Upper lobe of left lung (tissue), 6 donors: ENCODE measurements around the gene ASPRV1. TPM values are rescaled to one million over a fixed set of nuclear protein-coding genes. Genes with fewer than 3 reads are reported as not detected.

ENCODE experiments used
- ATAC-seq, 2 donors: fragments of 200-7000 bp; cut with Tn5 transposase; one replicate each; pipeline ENCODE4 v1.9.1; 2022; ENCODE audit warnings: mild to moderate bottlenecking in 2 of 2, moderate library complexity in 2 of 2; ENCODE audit not compliant: low FRiP score in 2 of 2
- DNase-seq, 2 donors: peaks; one replicate each; pipeline ENCODE4 v3.0.0-alpha.2; 2019 to 2020
- H3K27ac ChIP-seq, 4 donors: fragments of 200-600 bp; sonication (generic); one replicate each; pipeline ENCODE4 v1.5.1; 2016 to 2019
- H3K27me3 ChIP-seq, 4 donors: fragments of 200-600 bp; sonication (generic); one replicate each; pipeline ENCODE4 v1.5.1; 2017 to 2019
- H3K36me3 ChIP-seq, 4 donors: fragments of 200-600 bp; sonication (generic); one replicate each; pipeline ENCODE4 v1.5.1; 2016 to 2019
- H3K4me1 ChIP-seq, 4 donors: fragments of 200-600 bp; sonication (generic); one replicate each; pipeline ENCODE4 v1.5.1; 2018 to 2019
- H3K4me3 ChIP-seq, 4 donors: fragments of 200-600 bp; sonication (generic); one replicate each; pipeline ENCODE4 v1.5.1; 2017 to 2019; ENCODE audit warnings: mild to moderate bottlenecking in 2 of 4, moderate library complexity in 1 of 4
- H3K9me3 ChIP-seq, 4 donors: fragments of 200-600 bp; sonication (generic); one replicate each; pipeline ENCODE4 v1.5.1; 2018 to 2019
- CTCF ChIP-seq, 6 experiments: fragments of 450-650 bp in 4 of 6; fragments of 200-600 bp in 2 of 6; sonication (generic) in 2 of 6; IDR thresholded peaks; one replicate each; pipeline ENCODE4 v1.5.1; 2016 to 2019; ENCODE audit warnings: antibody characterized with exemption in 6 of 6
- EP300 ChIP-seq, 4 donors: sonication (generic); formaldehyde crosslinking; IDR thresholded peaks; one replicate each; pipeline ENCODE4 v1.5.1; 2017; ENCODE audit warnings: antibody characterized with exemption in 4 of 4, control low read depth in 2 of 4
- POLR2A ChIP-seq, 4 donors: fragments of 450-650 bp; IDR thresholded peaks; one replicate each; pipeline ENCODE4 v1.5.1; 2016 to 2017; ENCODE audit warnings: antibody characterized with exemption in 4 of 4, mild to moderate bottlenecking in 2 of 4
- POLR2AphosphoS5 ChIP-seq, 2 donors: sonication (generic); formaldehyde crosslinking; IDR thresholded peaks; one replicate each; pipeline ENCODE4 v1.5.1; 2017; ENCODE audit warnings: antibody characterized with exemption in 2 of 2
- WGBS, 2 donors: methylation state at CpG; one replicate each; pipeline ENCODE4 v1.1.5; 2017 to 2018; 5-methylcytosine and 5-hydroxymethylcytosine counted together
- total RNA-seq, 6 donors: library from RNA; depleted of rRNA in 4 of 6; stranded (reverse); fragments of >200 nt in 4 of 6; gene quantifications; one replicate each; pipeline versions ENCODE4 v1.1.0 to v1.2.1, GENCODE V29; 2016 to 2021
- donor health status: DM: no; HTN: no; CAD: no; lungs with moderate emphysema.
- donor health status: DM: no; HTN: yes; CAD: no; lungs with severe emphysema.

Gene ASPRV1
- total RNA-seq, 6 donors from 2014 or later = 1.0 to 2.1 (median 1.4) TPM

- H3K27ac ChIP-seq = no peak overlapping the region
- DNase-seq (peak in 1 of 2 donors; percentile 5), ATAC-seq (no peak)
- 87% methylated on average over 8 of the region's 8 CpGs for WGBS, 2 donors
- H3K9me3 ChIP-seq = no peaks in the 10 kb centered on the region
- no peaks in the 10 kb centered on the region for H3K4me1 ChIP-seq
- no peaks in the 10 kb centered on the region for H3K27me3 ChIP-seq
- H3K4me3 ChIP-seq = no peak overlapping the region
- peaks cover 0 to 14% (median 5%) of the 10 kb centered on the region in 4 donors for H3K36me3 ChIP-seq
- TF ChIP-seq CTCF (IDR thresholded peaks at IDR 0.05) (no peak), POLR2AphosphoS5 (IDR thresholded peaks at IDR 0.05) (no peak), POLR2A (IDR thresholded peaks at IDR 0.05) (no peak), EP300 (IDR thresholded peaks at IDR 0.05) (no peak)
Observed at GRCh38 chr2:69992310-69993047, 31.0 kb upstream of the ASPRV1 start.

GRCh38 chr2:69989441-69990105, 28.1 kb upstream of the ASPRV1 start:
- ATAC-seq = peak in 1 of 2 donors; percentile 8
- Histone ChIP-seq H3K36me3 (peaks cover 0 to 6% (median 3%) of the 10 kb centered on the region in 4 donors), H3K4me1 (peaks cover 0 to 3% (median 0%) of the 10 kb centered on the region in 4 donors), H3K9me3 (no peaks in the 10 kb centered on the region), H3K27ac (no peak overlapping the region), H3K4me3 (no peak overlapping the region), H3K27me3 (no peaks in the 10 kb centered on the region)
- DNase-seq = no peak
- TF ChIP-seq POLR2AphosphoS5 (IDR thresholded peaks at IDR 0.05) (no peak), POLR2A (IDR thresholded peaks at IDR 0.05) (no peak), EP300 (IDR thresholded peaks at IDR 0.05) (no peak), CTCF (IDR thresholded peaks at IDR 0.05) (no peak)
- WGBS, 2 donors = 81 to 98% methylated on average over 3 to 12 of the region's 12 CpGs

- peaks cover 0 to 3% (median 0%) of the 10 kb centered on the region in 4 donors for H3K4me1 ChIP-seq
- 78% methylated on average over 3 of the region's 3 CpGs for WGBS, 2 donors
- TF ChIP-seq POLR2A (IDR thresholded peaks at IDR 0.05) (no peak), CTCF (IDR thresholded peaks at IDR 0.05) (no peak), EP300 (IDR thresholded peaks at IDR 0.05) (no peak), POLR2AphosphoS5 (IDR thresholded peaks at IDR 0.05) (no peak)
- no peaks in the 10 kb centered on the region for H3K27me3 ChIP-seq
- no peak for ATAC-seq
- H3K27ac ChIP-seq = no peak overlapping the region
- H3K9me3 ChIP-seq = no peaks in the 10 kb centered on the region
- peaks cover 0 to 6% (median 2%) of the 10 kb centered on the region in 4 donors for H3K36me3 ChIP-seq
- H3K4me3 ChIP-seq = no peak overlapping the region
- DNase-seq = no peak
Observed at GRCh38 chr2:69989009-69989408, 27.6 kb upstream of the ASPRV1 start.

GRCh38 chr2:69988086-69988635, 26.7 kb upstream of the ASPRV1 start:
- H3K27ac ChIP-seq = no peak overlapping the region
- no peaks in the 10 kb centered on the region for H3K36me3 ChIP-seq
- no peaks in the 10 kb centered on the region for H3K9me3 ChIP-seq
- 91 to 92% methylated on average over 5 of the region's 5 CpGs for WGBS, 2 donors
- ATAC-seq (no peak), DNase-seq (no peak)
- H3K4me3 ChIP-seq = no peak overlapping the region
- TF ChIP-seq EP300 (IDR thresholded peaks at IDR 0.05) = no peak
- TF ChIP-seq POLR2AphosphoS5 (IDR thresholded peaks at IDR 0.05) = no peak
- TF ChIP-seq POLR2A (IDR thresholded peaks at IDR 0.05) = no peak
- no peak for TF ChIP-seq CTCF (IDR thresholded peaks at IDR 0.05)
- H3K4me1 ChIP-seq = peaks cover 0 to 3% (median 0%) of the 10 kb centered on the region in 4 donors
- H3K27me3 ChIP-seq = no peaks in the 10 kb centered on the region
